ENCODE measurements around the gene PTCH1. TPM values are rescaled to one million over a fixed set of nuclear protein-coding genes. Genes with fewer than 3 reads are reported as not detected.

PTCH1 gene
- polyA plus RNA-seq, 1 experiment, result 2.8 TPM

DNA sequence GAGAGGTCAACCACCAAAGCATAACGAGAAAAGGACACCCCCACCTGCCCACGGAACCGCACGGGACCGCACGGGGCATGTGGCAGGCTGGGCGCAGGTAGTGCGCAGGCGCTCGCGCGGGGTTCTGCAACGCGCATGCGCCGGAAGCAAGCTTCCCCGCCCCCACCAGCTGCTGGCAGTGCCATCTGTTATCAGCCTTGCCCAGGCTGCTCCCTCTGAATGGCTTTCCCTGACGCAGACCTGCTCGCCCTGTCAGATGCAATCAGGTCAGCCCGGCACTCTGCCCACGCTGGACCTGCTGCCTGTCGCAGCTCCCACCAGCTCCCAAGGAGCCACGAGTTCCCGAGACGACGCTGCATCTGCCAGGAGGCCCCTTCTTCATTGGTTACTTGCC, 22.8 kb downstream of the PTCH1 start:
- Histone ChIP-seq H3K4me3 (ENCODE audit: low read depth, low read length) (no peak overlapping the region), H3K36me3 (ENCODE audit: control insufficient read depth, insufficient read depth, low read length) (peaks cover 5% of the 10 kb centered on the region), H3K27me3 (ENCODE audit: control insufficient read depth, insufficient read depth, low read length) (no peaks in the 10 kb centered on the region)
- DNase-seq (ENCODE audit: low read depth), result no peak
- POLR2A ChIA-PET, result no interaction called here
- TF ChIP-seq, protein P1, sequence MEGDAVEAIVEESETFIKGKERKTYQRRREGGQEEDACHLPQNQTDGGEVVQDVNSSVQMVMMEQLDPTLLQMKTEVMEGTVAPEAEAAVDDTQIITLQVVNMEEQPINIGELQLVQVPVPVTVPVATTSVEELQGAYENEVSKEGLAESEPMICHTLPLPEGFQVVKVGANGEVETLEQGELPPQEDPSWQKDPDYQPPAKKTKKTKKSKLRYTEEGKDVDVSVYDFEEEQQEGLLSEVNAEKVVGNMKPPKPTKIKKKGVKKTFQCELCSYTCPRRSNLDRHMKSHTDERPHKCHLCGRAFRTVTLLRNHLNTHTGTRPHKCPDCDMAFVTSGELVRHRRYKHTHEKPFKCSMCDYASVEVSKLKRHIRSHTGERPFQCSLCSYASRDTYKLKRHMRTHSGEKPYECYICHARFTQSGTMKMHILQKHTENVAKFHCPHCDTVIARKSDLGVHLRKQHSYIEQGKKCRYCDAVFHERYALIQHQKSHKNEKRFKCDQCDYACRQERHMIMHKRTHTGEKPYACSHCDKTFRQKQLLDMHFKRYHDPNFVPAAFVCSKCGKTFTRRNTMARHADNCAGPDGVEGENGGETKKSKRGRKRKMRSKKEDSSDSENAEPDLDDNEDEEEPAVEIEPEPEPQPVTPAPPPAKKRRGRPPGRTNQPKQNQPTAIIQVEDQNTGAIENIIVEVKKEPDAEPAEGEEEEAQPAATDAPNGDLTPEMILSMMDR (IDR thresholded peaks at IDR 0.05; ENCODE audit: insufficient read depth, low read depth, low read length), result no peak
- CTCF ChIA-PET, result no interaction called here

DNA sequence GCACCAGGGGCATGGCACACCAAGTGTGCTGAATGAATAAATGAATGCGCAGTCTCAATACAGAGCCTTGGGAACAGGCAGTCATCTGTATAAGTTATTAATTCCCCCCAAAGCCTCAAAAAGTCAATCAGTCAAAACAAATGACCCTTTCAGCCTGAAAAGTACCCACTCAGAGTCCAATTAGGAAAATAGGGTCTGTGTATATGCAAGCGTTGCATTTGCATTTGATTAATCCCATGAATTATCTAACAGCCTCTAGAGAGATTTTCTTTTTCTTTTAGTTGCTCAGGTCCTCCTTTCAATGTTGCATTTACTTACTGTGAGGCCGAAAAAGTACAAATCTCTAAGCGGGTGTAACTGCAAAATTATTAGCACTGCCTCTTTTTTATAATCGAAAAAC, 23.4 kb downstream of the PTCH1 start:
- ChIA-PET CTCF (interaction anchor here (1.4 kb wide), 1 partner anchor 16 kb away, joined by 3 read pairs; no protein-coding TSS in a partner anchor), POLR2A (no interaction called here)
- peaks cover 5% of the 10 kb centered on the region for H3K36me3 ChIP-seq (ENCODE audit: control insufficient read depth, insufficient read depth, low read length)
- no peak for DNase-seq (ENCODE audit: low read depth)
- TF ChIP-seq, protein P1 (IDR thresholded peaks at IDR 0.05; ENCODE audit: insufficient read depth, low read depth, low read length), result no peak
- H3K27me3 ChIP-seq (ENCODE audit: control insufficient read depth, insufficient read depth, low read length), result no peaks in the 10 kb centered on the region
- no peak overlapping the region for H3K4me3 ChIP-seq (ENCODE audit: low read depth, low read length)

DNA sequence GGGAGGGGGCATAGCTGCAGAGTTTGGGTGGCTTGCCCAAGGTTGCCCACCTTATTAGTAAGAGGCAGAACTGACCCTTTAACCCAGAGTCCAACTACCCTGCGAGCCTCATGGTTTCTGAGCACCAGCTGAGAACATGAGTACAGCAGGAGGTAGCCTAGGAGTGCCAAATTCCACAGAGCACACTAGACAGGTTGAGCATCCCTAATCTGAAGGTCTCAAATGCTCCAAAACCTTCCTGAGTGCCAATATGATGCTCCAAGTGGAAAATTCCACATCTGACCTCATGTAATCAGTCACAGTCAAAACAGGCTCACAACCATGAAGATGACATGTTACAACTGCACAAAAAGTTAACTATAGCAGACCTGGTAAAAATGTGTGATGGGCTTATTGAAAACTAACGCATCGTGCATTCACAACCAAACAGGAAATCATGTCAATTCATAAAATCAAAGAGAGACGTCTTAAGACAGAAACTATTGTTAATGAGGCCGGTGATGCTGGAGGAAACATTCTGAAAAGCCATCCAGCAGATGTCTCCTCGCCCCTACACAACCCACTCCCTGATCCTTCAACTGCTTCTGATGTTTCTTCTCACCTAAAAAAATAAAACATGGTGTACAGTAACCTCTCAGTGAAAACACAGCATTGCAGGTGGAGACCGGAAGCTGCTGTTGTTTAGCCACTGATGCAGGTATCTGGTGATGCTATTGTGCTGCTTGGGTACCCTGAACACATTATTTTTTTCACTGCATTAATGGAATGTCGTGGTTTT, 25.0 kb downstream of the PTCH1 start:
- no peak for DNase-seq (ENCODE audit: low read depth)
- TF ChIP-seq, protein P1 (IDR thresholded peaks at IDR 0.05; ENCODE audit: insufficient read depth, low read depth, low read length), result no peak
- ChIA-PET POLR2A (no interaction called here), CTCF (interaction anchor here (1.4 kb wide), 1 partner anchor 15 kb away, joined by 3 read pairs; no protein-coding TSS in a partner anchor)
- Histone ChIP-seq H3K4me3 (ENCODE audit: low read depth, low read length) (no peak overlapping the region), H3K27me3 (ENCODE audit: control insufficient read depth, insufficient read depth, low read length) (no peaks in the 10 kb centered on the region), H3K36me3 (ENCODE audit: control insufficient read depth, insufficient read depth, low read length) (peaks cover 5% of the 10 kb centered on the region)

DNA sequence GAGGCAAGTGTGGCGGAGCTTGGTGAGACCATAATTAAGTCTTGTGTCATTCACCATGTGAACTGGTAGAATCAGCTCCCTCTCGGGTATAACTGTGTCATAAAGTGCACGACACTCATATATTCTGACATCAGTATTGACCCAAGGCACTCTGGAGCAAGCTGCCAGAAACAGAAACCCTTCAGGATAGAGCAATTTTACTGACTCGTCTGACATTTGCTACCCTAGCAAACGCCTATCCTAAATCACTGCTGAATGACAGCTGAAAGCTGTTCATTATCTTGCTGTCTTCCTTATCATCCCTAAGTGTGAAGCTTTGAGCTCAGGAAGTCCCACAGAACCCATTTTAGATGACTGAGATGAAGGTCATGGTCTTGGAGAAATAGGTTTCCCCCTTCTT, 27.8 kb downstream of the PTCH1 start:
- CTCF ChIA-PET, result interaction anchor here (0.6 kb wide), 1 partner anchor 266 kb away, joined by 4 read pairs; no protein-coding TSS in a partner anchor
- Histone ChIP-seq H3K4me3 (ENCODE audit: low read depth, low read length) (no peak overlapping the region), H3K36me3 (ENCODE audit: control insufficient read depth, insufficient read depth, low read length) (no peaks in the 10 kb centered on the region), H3K27me3 (ENCODE audit: control insufficient read depth, insufficient read depth, low read length) (no peaks in the 10 kb centered on the region)
- POLR2A ChIA-PET, result no interaction called here
- TF ChIP-seq, protein P1 (IDR thresholded peaks at IDR 0.05; ENCODE audit: insufficient read depth, low read depth, low read length), result no peak
- no peak for DNase-seq (ENCODE audit: low read depth)

DNA sequence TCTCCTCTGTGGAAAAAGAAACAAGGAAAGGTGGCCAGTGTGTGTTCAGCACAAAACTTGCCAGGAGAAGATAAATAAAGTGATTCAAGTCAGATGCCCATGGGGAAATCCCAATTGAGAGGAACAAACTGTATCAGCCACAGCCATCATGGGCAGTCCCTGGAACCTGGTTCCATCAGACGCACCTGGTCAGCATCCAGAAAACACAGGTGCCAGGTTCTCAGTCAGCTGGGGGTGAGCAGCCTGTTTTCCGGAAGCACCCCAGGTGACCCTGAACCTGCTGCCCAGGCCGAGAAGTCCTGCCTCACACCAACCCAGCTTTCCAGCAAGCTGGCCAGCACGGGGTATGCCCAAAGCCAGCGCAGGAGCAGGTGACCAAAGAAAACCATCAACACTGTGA, 30.5 kb downstream of the PTCH1 start:
- POLR2A ChIA-PET, result no interaction called here
- no peaks in the 10 kb centered on the region for H3K27me3 ChIP-seq (ENCODE audit: control insufficient read depth, insufficient read depth, low read length)
- H3K4me3 ChIP-seq (ENCODE audit: low read depth, low read length), result no peak overlapping the region
- no peak for DNase-seq (ENCODE audit: low read depth)
- H3K36me3 ChIP-seq (ENCODE audit: control insufficient read depth, insufficient read depth, low read length), result no peaks in the 10 kb centered on the region; the same call in 1 of the 2 replicates
- TF ChIP-seq, protein P1 (IDR thresholded peaks at IDR 0.05; ENCODE audit: insufficient read depth, low read depth, low read length), result no peak
- CTCF ChIA-PET, result no interaction called here

All from BJ (cell line).